Activated CD8-positive, alpha-beta memory T cell treated with anti-CD3 and anti-CD28 coated beads, Interleukin-2, amount 50 U/mL, for 24 hours (primary cell): ENCODE data around the gene FFAR4.
"Not testable (repeated sequence)": the region's sequence is repeated elsewhere in the genome, so short reads cannot be mapped to it uniquely, and the experiment has no call there.

Source experiments
- DNase-seq: peaks from one replicate; pipeline ENCODE4 v3.0.0-alpha.2; 2020; ENCODE audit errors: extremely low read depth

Gene FFAR4

DNA sequence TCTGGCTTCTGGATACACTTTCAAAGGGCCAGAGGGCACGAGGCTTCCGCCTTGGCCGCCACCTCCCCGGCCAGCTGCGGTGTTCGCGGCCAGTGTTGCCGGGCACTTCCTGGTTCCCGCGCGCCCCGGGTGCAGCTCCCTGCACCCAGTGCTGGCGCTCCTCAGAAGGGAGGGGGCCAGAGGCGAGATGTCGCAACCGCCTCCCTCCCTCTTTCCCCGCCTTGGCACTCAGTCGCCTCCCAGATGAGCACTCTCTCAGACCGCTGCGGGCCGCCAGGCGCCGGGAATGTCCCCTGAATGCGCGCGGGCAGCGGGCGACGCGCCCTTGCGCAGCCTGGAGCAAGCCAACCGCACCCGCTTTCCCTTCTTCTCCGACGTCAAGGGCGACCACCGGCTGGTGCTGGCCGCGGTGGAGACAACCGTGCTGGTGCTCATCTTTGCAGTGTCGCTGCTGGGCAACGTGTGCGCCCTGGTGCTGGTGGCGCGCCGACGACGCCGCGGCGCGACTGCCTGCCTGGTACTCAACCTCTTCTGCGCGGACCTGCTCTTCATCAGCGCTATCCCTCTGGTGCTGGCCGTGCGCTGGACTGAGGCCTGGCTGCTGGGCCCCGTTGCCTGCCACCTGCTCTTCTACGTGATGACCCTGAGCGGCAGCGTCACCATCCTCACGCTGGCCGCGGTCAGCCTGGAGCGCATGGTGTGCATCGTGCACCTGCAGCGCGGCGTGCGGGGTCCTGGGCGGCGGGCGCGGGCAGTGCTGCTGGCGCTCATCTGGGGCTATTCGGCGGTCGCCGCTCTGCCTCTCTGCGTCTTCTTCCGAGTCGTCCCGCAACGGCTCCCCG lies at the start of gene FFAR4:
Gene FFAR4 (plus strand): TSS at position 231 of the 842 bp plus-strand sequence. CDS start 56 bp downstream, at position 287.
- DNase-seq: no peak

DNA sequence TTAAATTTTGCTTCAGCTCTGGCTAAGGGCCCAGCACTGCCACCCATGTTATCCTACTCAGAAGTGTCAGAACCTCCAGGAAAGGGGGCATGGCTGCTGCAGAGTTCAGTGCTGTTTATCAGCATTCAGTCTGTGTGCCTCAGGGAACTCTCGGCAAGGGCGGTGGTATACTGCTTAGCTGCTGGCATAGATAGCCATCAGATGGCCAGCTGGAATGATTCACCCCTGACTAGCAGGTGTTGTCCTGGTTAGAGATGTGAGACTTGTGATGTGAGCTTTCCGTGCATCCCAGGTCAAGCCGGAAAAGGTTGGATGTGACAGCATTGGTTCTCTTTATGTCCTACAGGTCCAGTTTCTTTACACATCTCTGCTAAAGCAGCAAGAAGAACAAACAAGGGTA lies 47.9 kb upstream of the FFAR4 start:
- no peak for DNase-seq

DNA sequence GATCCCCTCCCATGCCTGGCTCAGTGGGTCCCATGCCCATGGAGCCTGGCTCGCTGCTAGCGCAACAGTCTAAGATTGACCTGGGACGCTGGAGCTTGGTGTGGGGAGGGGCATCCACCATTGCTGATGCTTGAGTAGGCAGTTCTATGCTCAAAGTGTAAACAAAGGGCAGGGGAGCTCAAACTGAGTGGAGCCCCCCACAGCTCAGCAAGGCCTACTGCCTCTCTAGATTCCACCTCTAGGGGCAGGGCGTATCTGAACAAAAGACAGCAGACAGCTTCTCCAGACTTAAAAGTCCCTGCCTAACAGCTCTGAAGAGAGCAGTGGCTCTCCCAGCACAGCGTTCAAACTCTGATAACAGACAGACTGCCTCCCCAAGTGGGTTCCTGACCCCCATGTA lies 31.2 kb upstream of the FFAR4 start:
- DNase-seq: no peak

DNA sequence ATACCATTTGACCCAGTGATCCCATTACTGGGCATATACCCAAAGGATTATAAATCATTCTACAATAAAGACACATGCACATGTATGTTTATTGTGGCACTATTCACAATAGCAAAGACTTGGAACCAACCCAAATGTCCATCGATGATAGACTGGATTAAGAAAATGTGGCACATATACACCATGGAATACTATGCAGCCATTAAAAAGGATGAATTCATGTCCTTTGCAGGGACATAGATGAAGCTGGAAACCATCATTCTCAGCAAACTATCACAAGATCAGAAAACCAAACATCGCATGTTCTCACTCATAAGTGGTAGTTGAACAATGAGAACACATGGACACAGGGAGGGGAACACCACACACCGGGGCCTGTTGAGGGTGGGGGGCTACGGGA lies 25.6 kb upstream of the FFAR4 start:
- DNase-seq: not testable (repeated sequence)

DNA sequence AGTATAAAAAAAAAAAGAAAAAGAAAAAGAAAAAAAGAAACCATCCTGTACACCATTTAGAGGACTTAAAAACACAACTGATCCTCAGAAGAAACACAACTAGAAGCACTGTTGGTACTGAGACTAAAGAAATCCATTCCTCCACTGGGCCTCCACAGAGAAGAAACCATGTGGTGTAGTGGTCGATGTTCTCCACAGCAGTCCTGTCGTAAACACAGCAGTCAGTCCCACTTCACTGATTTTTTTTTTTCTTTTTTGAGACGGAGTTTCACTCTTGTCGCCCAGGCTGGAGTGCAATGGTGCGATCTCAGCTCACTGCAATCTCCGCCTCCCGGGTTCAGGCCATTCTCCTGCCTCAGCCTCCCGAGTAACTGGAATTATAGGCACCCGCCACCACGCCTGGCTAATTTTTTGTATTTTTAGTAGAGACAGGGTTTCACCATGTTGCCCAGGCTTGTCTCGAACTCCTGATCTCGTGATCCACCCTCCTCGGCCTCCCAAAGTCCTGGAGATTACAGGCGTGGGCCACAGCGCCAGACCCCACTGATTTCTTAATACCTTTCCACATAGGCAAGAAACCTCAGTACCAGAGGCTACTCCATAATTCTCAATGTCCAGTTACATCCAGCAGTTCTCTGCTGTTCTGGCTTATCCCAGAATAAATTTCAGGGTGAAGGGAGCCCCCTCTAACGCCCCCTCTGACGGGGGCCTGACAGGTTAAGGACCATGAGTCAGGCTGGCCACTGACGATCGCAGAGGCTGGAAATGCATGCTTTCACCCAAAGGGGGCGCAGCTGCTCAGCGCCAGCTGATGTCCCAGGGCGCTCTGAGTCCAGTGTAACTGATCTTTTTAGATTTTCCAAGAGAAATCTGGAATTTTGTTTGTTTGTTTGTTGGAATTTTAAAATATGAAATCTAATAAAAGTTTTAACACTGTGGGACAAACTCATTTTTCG lies 24.8 kb upstream of the FFAR4 start:
- DNase-seq: no peak

DNA sequence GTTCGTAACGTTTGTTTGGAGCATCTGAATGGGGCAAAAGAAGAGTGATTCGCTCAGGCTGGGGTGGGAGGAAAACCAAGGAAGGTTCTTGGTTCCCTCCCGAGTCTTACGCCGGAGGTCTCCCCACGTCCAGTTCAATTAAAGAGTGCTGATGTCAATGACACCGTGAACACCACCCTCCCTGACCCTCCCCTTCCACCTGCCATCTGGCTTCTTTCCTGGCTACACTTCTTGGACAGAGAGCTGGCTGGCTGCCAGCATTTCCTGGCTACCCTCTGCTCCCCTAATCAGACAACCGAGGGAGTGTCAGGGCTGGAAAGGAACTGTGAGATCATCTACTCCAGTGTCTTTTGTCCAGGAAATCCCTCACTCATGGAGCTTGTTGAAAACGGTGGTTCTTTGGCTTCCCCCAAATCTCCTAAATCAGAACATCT lies 24.1 kb upstream of the FFAR4 start:
- DNase-seq: no peak

DNA sequence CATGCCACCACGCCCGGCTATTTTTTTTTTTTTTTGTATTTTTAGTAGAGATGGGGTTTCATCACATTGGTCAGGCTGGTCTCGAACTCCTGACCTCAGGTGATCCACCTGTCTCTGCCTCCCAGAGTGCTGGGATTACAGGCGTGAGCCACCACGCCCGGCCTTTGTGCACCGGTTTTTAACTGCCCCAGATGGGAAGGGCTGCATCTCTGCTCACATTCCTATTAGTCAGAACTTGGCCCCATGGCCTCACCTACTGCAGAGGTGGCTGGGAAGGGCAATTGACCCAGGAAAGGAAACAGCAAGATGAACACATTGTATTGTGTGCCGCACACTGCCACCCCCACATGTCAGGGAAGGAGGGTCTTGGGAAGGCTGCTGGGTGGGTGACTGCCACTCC lies 19.5 kb upstream of the FFAR4 start:
- DNase-seq: not testable (repeated sequence)

DNA sequence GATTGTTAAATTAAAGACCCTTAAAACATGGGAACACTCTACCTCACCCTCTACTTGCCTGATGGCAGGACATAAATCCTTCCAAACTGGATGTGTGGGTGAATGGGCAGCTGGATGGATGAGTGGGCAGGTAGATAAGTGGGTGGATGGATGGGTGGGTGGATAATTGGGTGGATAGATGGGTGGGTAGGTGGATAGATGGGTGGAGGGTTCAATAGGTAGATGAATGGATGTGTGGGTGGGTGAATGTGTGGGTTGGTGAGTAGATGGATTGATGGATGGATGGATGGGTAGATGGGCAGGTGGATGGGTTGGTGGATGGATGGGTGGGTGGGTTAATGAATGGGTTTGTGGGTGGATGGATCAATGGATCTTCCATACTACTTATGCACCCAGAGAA lies 18.9 kb upstream of the FFAR4 start:
- no peak for DNase-seq

DNA sequence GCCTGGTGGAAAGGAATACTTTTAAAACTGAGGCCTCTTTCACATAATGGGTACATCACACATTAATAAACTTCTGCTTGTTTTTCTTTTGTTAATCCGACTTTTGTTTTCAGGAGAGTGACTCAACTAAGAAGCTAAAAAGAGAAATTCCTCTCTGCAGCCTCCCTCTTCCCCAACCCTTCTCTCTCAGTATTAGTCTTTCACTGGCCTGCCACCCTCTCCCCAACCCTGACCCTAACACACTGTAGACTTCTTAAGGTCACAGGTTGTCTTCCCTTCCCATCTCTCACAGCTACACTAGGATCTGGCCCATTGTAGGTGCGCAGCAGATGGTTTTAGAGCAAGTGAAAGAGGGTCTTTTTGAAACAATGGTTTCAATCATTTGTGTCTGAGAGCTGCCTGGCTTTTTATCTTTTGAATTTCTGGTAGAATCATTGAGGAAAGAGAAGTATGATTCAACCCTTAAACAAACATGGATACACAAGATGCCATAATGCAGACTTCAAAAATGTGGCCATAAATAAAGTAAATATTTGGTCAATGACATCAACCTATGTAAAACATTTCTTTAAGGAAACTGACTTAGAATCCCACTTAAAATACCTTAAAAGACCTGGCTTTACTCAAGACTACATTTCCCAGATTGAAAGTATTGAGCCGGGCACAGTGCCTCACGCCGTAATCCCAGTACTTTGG lies 17.9 kb upstream of the FFAR4 start:
- DNase-seq: no peak

DNA sequence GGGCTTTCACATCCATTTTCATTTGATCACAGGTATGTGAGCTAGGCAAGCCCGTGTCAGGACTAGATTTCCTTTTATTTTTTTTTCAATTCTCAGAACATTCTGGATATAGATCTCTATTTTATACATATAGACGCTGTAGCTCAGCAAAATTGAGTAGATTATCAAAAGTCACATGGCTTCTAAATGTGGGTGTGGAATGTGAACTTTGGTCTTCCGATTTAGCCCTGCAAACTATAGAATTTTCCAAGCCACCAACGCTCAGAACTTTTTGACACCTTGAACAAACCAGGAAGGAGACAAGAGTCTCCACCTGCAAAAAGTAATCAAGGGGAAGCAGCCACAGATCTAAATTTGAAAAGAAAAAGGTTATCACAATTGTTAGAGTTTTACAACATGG lies 15.9 kb upstream of the FFAR4 start:
- DNase-seq: no peak

DNA sequence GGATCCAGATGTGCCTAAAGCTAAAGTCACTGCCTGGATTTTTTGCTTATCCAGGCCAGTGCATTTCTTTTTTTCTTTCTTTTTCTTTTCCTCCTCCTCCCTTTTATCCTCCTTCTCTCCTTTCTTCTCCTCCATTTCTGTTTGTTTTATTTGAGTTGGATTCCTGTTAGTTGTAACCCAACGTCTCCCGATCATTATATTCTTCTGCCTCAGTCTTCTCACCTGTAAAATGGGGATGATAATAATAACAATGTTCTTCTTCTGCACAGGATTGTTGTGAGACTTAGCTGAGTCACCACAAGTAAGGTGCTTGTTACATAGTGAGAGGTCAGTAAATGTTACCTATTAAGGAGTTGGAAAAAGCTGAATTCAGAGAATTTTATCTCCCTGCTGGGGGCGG lies 13.7 kb upstream of the FFAR4 start:
- DNase-seq: no peak

DNA sequence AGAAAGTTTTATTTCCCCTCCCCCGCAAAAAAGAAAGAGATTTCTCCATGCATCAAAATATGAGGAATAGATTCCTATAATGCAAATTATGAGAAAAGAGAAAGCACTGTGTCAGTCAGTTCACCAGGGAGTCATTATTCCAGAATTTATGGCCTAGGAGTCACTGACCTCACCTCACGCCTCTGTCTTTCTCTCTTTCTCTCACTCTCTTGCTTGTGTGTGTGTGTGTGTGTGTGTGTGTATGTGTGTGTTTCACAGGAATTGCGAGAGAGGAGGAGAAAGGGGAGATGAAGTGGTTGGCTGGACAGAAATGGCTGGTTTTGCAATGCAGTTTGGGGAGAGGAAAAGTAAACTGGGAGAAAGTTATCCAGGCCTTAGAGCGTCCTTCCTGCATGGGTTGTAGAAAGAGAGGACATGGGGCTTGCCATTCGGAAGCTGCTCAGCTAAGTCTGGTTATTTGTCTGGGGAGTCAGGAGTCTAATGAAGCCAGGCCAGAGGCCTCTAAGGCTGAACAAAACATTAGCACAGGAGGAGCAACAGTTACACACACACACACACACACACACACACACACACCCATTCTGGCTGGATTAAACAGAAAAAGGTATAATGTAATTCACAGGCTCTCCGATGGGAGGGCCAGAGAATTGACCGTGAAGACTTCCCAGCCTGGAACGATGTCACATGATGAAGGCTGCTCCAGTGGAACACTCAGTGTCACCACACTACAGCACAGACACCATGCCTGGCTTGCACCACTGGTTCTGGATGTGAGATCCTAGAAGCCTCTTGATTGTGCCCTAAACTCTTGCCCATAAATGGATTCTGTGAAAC lies 12.8 kb upstream of the FFAR4 start:
- DNase-seq: no peak

DNA sequence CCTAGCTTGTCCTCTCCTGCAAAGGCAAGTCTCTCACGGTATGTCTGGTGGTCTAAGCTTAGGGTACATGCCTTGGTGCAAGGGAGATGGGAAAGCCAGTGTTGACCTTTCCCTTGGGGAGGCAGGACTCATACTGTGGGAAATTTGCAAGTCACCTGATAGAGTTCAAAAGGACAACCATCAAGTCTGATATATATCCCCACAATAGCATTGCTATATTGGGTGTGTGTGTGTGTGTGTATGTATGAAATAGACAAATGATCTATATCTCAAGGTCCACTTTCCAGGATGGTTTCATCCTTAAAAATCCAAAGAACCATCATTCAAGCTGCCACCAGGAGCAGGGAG lies 12.2 kb upstream of the FFAR4 start:
- DNase-seq: no peak

DNA sequence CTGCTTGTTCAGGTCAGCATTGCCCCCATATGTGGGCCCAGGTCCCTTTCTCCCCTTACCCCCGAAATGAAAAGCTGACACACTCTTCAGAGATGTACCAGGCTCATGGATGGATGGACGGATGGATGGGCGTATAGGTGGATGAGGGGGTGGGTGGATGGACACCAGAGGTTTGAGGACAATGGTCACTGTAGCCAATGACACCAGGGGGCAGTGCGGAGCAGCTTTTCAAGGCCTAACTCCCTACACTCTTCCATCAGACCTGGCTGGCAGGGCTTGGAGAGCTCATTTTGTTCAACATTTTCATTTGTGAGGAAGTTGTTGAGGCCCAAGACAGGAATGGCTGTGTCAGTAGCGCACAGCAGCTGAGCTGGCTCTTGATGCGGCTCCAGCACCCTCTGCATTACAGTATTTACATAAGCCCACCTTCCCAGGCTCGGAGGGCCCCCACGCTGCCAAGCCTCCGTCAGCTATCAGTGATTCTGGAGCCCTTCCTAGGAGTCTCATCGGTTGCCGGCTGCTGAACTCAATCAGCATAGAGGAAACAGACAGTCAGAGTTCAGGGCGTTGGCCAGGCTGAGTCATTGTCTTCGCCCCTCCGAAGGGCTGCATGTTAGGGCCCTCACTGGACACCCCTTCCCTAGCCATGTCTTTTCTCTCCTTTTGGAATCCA lies 11.6 kb upstream of the FFAR4 start:
- no peak for DNase-seq

DNA sequence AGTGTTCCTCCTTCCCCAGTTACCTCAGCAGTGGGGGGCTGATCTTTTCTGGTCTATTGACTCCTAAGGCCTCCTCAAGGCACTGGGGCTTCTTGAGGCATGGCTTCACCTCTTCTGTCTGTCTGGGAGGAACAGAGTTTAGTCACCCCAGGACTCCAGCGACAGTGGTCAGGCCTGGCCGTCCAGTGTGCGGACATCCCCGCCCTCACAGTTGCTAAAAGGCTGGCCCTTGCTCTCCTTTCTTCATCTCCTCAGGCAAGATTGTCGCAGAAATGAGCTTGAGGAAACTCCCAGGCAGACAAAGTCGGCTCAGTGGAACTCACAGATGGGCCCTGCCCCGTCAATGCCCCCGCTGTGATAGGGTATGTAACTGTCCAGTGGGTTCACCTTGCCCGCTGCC lies 7.0 kb upstream of the FFAR4 start:
- DNase-seq: no peak

DNA sequence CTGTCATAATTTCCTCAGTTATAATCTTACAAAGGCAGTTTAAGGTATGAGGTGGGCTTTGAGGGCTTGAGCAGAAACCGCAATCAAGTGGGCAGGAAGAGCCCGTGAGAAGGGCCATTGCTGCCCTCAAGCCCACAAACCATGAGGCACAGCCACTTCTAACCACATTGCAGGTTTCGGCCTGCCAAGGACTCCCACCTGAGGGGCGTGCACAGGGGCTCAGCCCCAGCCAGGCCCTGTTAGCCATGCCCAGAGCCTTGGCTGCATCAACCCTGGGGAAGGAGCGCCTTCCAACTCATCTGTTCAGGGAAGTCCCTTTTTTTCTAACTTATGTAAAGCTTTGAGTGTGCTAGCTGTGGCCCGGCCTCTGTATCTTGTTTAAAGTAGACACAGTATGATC lies 5.9 kb upstream of the FFAR4 start:
- no peak for DNase-seq

DNA sequence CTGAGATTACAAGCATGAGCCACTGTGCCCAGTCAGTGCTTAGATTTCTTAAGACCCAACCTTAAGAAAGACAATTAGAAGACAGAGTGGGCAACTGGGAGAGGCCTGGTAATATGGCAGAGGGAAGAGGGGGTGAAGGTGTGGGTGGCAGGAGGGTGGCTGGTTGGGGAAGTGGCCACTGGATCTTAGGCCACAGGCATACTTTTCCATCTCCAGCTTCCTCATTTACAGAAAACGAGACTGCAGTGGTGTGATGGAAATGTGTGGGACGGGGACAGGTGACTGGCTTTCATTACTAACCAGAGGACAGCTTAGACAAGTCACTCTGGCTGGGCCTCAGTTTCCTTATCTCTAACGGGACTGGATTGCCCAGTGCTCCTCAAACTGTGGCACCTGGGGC lies 1.0 kb upstream of the FFAR4 start:
- no peak for DNase-seq

DNA sequence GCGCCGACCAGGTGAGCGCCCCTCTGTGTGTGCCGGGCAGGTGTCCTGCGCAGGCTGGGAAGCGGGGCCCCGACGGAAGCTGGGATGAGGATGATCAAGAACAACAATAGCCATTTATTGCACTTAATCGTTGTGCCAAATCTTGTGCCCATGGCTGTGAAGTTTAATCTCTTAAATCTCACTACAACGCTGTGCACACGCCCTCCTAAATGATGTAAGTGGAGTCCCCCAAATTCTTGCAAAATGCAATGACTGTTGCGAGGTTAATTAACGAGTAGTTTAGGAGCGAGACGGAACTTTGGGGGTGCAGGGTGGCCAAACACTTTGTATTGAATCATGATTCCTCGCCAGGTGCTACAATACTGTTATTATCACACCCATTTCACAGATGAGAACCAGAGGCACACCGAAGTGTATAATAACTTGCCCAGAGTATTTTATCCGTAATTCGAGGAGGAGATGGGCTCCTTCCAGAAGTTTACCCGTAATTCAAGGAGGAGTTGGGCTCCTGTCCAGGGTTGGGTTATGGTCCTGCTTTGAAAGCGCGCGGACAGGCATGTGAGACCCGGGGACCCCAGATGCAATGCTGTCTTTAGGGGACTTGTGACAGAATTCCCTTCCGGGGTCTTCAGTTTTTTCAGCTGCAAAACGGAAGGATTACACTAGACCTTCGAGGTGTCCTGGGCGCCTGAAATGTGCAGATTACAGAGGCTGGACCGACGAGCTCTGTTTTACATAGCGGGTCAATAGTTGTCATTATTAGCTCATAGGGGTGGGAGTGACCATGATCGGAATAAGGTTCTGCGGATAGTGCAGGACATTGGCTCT lies 1.0 kb downstream of the FFAR4 start:
- no peak for DNase-seq

DNA sequence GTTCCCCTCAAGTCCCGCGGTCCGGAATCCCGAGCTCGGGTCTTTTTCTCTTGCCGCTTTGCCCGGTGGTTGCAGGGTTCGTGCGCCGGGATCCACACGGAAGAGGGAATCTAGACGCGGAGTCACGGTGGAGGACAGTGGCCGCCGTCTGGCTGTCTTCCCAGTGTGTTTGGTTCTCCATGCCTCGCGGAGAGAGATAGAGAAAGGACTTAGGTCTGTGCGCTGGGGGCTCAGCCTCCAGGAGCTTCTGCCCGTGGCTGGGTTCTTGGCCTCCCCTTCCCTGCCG lies 1.6 kb downstream of the FFAR4 start:
- DNase-seq: no peak

DNA sequence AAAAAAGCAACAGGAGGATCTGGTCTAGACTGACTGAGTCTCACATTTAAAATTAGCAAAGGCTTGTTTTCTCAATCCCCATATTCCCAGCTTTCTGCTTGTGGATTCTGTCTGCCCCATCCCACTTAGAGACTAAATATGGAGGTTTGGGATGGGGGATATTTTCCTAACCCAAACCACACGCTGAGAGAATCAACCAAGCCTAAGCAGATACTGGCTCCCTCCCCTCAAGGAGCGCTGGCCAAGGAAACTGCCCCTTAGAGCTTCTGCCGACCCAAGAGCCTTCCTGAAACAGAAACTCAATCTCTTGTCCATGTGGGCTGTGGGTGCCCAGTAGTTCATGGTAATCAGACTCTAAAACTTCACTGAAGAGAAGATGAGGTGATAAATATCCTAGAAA lies 3.9 kb downstream of the FFAR4 start:
- DNase-seq: no peak
